Measurements from ENCODE around the gene ENTPD2.

DNA sequence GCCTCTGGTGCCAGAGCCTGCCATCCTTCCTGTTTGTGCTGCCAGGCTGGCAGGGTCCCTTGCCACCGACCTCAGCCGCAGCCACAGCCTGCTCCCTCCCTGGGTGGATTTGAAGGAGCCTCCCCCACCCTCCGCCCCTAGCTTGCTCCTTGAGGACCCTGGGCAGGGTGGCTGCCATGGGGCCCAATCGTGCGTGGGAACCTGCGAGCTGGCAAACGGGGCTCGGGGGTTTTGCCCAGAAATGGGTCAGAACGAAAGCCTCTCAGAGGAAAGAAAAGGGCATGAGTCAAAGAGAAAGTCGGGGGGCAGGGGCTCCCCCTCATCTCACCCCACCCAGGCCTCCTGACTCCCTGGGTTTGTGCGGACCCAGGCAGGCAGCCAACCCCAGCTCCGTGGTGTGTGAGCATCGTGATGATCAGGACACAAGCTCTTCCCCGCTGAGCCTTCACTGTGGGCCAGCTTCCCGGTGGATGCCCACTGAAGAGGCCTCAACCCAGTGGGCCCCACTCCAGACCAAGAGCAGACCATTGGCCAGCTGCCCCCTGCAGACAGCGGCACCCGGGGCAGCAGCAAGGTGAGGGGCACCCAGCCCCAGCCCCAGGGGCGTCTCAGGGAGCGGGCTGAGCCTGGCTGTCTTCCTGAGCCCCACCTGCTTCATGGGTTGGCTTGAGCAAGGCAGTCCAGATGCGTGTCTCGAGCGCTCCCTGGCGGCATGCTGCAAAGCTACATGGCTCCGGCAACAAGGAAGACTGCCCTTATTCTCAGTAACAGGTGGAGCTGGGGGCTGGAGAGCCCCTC, 19.0 kb downstream of the ENTPD2 start:
- TF ChIP-seq ZBTB48 (tag by site-specific recombination; IDR thresholded peaks at IDR 0.05) (no peak), ZBTB1 (tag by site-specific recombination; IDR thresholded peaks at IDR 0.05) (no peak), ZNF16 (tag by site-specific recombination; IDR thresholded peaks at IDR 0.05; ENCODE audit: low read depth) (no peak)
- TF ChIP-seq, protein P1, sequence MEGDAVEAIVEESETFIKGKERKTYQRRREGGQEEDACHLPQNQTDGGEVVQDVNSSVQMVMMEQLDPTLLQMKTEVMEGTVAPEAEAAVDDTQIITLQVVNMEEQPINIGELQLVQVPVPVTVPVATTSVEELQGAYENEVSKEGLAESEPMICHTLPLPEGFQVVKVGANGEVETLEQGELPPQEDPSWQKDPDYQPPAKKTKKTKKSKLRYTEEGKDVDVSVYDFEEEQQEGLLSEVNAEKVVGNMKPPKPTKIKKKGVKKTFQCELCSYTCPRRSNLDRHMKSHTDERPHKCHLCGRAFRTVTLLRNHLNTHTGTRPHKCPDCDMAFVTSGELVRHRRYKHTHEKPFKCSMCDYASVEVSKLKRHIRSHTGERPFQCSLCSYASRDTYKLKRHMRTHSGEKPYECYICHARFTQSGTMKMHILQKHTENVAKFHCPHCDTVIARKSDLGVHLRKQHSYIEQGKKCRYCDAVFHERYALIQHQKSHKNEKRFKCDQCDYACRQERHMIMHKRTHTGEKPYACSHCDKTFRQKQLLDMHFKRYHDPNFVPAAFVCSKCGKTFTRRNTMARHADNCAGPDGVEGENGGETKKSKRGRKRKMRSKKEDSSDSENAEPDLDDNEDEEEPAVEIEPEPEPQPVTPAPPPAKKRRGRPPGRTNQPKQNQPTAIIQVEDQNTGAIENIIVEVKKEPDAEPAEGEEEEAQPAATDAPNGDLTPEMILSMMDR (tag by site-specific recombination; IDR thresholded peaks at IDR 0.05): peak; percentile 93
